GM12892 (cell line): Measurements from ENCODE around the gene THAP4.

Experiments
- POLR2A ChIP-seq: IDR thresholded peaks from 2 replicates; pipeline ENCODE4 v1.6.1; 2011; ENCODE audit warnings: low read depth, low read length, control low read depth
- TAF1 ChIP-seq: IDR thresholded peaks from 2 replicates; pipeline ENCODE4 v1.6.1; 2011; ENCODE audit warnings: low read depth, mild to moderate bottlenecking, control low read depth, low read length, borderline replicate concordance

DNA sequence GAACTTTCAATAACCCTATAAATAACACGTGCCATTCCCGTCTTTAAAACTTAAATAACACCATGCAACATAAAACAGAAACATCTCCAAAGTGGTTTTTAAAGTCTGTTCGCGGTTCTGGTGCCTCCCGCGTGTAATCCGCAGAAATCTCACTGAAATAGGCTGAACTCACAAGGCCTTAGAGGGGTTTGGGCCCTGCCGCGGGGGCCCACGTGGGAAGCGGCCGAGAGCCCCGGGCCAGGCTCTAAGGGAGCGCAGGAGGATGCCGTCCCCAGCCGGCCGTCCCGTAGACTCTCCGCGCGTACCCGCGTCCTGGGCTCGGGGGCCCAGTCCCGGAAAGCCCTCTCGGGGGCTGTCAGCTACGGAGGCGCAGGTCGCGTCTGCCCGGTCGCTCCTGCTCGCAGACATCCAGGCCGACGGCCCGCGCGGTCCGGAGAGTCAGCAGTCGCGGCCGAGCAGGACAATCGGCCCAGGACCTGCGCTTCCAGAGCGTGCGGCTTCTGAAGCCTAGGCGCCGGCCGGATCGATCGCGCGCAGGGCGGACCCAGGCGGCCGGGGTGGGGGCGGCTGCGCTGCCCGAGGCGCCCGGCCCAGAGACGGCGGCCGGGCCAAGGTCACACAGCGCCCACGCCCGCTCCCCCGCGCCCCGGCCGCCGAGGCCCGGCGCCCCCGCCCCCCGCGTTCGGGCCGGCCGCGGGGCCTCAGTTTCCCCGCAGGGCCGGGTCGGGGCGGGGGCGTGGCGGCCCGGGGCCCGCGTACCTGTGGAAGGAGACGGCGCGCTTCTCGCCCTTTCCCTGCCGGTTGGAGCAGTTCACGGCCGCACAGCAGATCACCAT is 558 bp downstream of the THAP4 start:
- no peak for TF ChIP-seq POLR2A
- no peak for TF ChIP-seq TAF1
